Measurements from ENCODE around the gene IL18. TPM values are rescaled to one million over a fixed set of nuclear protein-coding genes. Genes with fewer than 3 reads are reported as not detected.

The IL18 gene
- total and polyA plus RNA-seq, 4 donors: 3.0 to 5.2 (median 3.5) TPM

- TF ChIP-seq REST (IDR thresholded peaks at IDR 0.05) (no peak), MAX (IDR thresholded peaks at IDR 0.05) (no peak), RAD21 (IDR thresholded peaks at IDR 0.05) (no peak)
Observed at GRCh38 chr11:112121981-112122615, 41.8 kb downstream of the IL18 start (continued).

- Histone ChIP-seq H3K27me3 (ENCODE audit: control insufficient read depth in 4 of 4, insufficient read depth in 4 of 4, low read length in 3 of 4) (no peaks in the 10 kb centered on the region), H3K27ac (ENCODE audit: low read depth in 1 of 2, low read length in 2 of 2) (no peak overlapping the region), H3K9ac (ENCODE audit: low read depth in 1 of 2, low read length in 2 of 2) (no peak overlapping the region), H3K4me1 (ENCODE audit: control insufficient read depth in 4 of 4, insufficient read depth in 4 of 4, low read length in 3 of 4) (peaks cover 0 to 3% (median 1%) of the 10 kb centered on the region in 4 donors), H3K4me3 (ENCODE audit: low read depth in 1 of 3, low read length in 3 of 3) (no peak overlapping the region), H3K36me3 (ENCODE audit: control insufficient read depth in 4 of 4, insufficient read depth in 3 of 4, low read depth in 1 of 4, low read length in 3 of 4) (no peaks in the 10 kb centered on the region), H3K9me3 (ENCODE audit: control insufficient read depth in 4 of 4, low read length in 3 of 4) (no peaks in the 10 kb centered on the region)
- 91% methylated on average over 2 of the region's 2 CpGs for WGBS
- DNase-seq (ENCODE audit: low spot score): no peak
- TF ChIP-seq RAD21 (IDR thresholded peaks at IDR 0.05) (no peak), REST (IDR thresholded peaks at IDR 0.05) (no peak), RXRA (IDR thresholded peaks at IDR 0.05) (no peak), JUND (IDR thresholded peaks at IDR 0.05) (no peak), HNF4G (IDR thresholded peaks at IDR 0.05) (no peak), HNF4A (conservative IDR thresholded peaks at IDR 0.05) (no peak), MAX (IDR thresholded peaks at IDR 0.05) (no peak), GABPA (IDR thresholded peaks at IDR 0.05 in 1 of 2, conservative IDR thresholded peaks at IDR 0.05 in 1 of 2) (no peak), YY1 (IDR thresholded peaks at IDR 0.05) (no peak), ZBTB33 (IDR thresholded peaks at IDR 0.05) (no peak), ATF3 (IDR thresholded peaks at IDR 0.05) (no peak), TAF1 (conservative IDR thresholded peaks at IDR 0.05) (no peak), NR2F2 (IDR thresholded peaks at IDR 0.05) (no peak)
Observed at GRCh38 chr11:112118176-112118575, 45.7 kb downstream of the IL18 start.

Measured in liver (tissue), 9 donors.